Activated CD4-positive, alpha-beta T cell treated with anti-CD3 and anti-CD28 coated beads for 1 hour (primary cell): Measurements from ENCODE around the gene WASF3.
"Not testable (repeated sequence)": the region's sequence is repeated elsewhere in the genome, so short reads cannot be mapped to it uniquely, and the experiment has no call there.

Experiments
- DNase-seq: peaks from one replicate; pipeline ENCODE4 v3.0.0-alpha.2; 2020

WASF3 gene

GRCh38 chr13:26636073-26636472 lies 78.6 kb downstream of the WASF3 start:
- not testable (repeated sequence) for DNase-seq

DNA sequence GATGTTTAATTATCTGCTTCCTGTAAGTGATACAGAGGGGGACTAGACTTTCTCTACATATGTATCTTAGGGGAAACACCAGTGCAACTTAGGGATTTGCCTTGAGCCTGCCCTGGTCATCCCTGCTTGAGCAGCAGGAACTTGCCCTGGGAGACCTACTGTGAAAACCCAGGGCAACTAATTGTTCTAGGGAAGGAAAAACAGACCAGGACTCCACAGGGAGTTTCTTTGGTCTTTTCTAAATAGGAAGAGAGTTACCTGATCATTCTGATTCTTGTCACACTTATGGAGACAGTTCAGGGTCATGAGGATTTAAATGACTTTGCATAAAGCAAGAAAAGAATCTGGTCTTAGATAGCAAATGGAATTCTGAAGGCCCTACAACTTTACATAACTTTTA lies 89.1 kb downstream of the WASF3 start:
- no peak for DNase-seq

- DNase-seq: no peak
Observed at GRCh38 chr13:26651234-26651633, 93.8 kb downstream of the WASF3 start.

GRCh38 chr13:26653310-26653709 lies 95.8 kb downstream of the WASF3 start:
- DNase-seq: no peak

DNA sequence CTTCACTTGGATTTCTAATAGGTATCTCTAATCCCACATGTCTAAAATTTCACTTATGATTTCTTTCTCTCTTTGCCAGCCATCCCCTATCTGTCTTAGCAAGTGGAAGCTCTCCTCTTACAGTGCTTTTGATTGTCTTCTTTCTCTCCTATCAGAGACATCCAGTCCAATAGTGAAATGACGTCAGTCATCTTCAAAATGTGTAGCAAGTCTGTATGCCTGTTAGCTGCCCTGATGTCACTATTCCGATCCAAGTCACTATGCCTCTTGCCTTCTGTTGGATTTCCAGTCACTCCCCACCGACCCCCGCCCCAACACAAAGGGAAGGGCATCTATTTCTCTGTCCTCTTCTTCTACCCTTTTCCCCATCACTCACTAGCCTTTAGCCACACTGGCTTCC lies 96.4 kb downstream of the WASF3 start:
- DNase-seq: no peak

DNA sequence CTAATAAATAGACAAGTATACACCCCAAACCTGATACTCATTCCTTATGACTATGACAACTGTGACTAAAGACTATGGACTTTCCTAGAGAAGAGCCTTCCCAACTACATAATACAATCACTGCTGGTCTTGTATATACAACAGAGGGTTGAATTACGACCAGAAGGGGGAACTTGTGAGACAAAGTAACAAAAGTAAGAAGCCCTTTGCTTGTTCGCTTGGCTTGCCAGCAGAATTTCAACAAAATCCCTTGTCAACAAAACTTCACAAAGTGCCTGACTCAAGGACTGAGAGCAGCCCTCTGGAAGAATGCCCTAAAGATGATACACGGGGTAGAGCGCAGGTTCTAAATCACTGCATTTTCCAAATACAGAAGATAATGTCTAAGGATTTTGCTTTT lies 99.4 kb downstream of the WASF3 start:
- no peak for DNase-seq

GRCh38 chr13:26658448-26659385 lies 101.2 kb downstream of the WASF3 start:
- no peak for DNase-seq

- DNase-seq: no peak
Observed at GRCh38 chr13:26660185-26660584, 102.7 kb downstream of the WASF3 start.

- no peak for DNase-seq
Observed at GRCh38 chr13:26660766-26661165, 103.3 kb downstream of the WASF3 start.

- no peak for DNase-seq
Observed at GRCh38 chr13:26663791-26664190, 106.3 kb downstream of the WASF3 start.

GRCh38 chr13:26664286-26664685 lies 106.8 kb downstream of the WASF3 start:
- DNase-seq: no peak

GRCh38 chr13:26664876-26665275 lies 107.4 kb downstream of the WASF3 start:
- no peak for DNase-seq

DNA sequence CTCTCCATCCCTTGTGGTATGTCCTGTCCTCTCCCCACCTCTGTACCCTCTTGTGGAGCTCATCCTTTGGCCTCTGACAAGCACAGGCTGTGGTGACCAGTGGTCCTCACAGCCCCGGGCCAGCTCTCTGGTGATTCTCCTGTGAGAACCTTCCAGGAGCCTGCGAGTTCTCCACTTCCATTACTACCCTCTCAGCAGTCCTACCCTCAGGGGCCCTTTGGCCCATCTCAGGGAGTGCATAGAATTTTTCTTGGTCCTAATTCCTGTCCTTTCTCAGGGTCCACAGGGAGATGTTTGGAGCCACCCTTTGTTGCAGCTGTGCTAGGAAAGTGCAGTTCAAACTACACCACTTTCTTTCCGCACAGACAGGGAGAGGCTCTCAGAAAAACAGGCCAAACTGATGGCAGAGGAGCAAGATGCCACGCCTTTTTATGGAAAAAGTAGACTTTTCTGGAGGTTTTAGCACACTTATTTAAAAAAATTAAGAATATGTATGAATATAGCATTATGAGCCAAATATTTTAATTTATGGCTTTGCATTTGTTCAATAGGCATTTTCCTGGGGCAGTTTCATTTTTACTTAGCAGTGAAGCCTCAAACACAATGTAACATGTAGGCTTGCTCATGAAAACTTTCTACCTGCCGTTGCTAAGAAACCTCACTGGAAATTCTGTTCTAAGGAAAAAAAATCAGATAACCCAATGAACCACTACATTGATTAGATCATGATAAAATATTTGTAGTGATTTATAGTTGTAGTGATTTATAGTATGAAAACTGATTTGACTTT lies 111.1 kb downstream of the WASF3 start:
- no peak for DNase-seq

GRCh38 chr13:26673890-26674289 lies 116.4 kb downstream of the WASF3 start:
- DNase-seq: no peak

DNA sequence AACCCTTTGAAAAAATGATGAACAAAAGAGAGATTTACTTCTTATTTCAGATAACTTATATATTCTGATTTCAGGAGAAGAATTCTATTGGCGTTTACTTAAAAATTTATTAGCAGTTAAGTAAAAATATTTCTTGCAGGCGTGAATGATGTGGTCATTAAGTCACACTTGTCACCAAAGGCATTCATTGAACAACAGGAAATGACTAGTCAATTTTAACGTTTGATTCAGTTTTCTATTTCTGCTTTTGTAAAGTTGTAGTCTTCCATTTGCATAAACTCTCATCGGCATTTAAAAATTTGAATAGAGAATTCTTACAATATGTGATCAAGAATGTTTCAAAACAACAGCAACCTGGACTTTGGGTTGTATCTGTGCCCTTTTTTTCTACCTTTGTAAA lies 119.7 kb downstream of the WASF3 start:
- DNase-seq: no peak

DNA sequence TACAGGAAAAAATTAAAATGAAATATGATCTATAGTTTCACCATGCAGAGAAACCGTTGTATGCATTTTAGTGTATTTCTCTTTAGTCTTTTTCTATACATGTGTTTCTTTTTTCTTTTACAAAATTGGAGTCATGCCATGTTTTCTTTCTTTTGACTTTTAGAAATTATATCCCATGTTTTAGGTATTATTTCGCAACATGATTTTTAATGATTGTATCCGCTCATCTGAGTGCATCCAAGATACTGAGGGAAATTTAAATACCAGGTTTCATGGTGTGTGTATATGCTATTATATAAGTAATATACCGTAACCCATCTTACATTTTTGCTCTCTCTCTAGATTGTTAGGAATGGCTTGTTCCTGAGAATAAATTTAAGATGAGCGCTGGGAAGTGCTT lies 120.8 kb downstream of the WASF3 start:
- no peak for DNase-seq

- DNase-seq: no peak
Observed at GRCh38 chr13:26678796-26679195, 121.3 kb downstream of the WASF3 start.

GRCh38 chr13:26679411-26680122 lies 122.1 kb downstream of the WASF3 start:
- DNase-seq: no peak

DNA sequence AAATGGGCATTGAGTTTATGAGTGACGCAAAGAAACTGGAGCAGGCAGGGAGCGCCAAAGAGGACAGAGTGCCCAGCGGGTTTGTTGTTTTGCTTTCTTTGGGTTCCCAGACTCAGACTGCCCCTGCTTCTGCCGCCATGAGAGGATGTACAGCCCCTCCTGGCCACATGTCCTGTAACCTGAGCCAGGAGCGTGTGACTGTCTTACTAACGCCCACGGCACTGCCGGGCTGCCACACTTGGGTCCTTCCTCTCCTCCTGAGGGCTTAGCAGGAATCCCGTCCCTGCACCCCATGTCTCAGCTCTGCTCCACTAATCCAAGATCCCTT lies 122.6 kb downstream of the WASF3 start:
- DNase-seq: no peak

DNA sequence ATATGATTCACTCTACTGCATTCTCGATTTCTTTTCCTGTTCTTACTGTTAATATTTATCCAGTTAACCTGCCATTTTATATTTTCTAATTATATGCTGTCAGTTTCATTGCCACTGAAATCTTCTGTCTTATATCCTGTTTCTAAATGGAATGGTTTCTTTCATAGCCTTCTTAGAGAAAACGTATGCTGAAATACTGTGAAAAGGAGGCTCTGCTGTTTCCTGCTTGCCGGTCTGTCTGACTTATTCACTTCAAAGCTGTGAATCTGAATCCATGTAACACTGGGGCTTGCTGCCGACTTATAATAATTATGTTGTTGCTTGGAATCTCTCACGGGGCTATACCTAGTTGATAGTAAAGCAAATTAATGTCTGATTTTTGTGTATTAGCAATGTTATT lies 123.1 kb downstream of the WASF3 start:
- no peak for DNase-seq

DNA sequence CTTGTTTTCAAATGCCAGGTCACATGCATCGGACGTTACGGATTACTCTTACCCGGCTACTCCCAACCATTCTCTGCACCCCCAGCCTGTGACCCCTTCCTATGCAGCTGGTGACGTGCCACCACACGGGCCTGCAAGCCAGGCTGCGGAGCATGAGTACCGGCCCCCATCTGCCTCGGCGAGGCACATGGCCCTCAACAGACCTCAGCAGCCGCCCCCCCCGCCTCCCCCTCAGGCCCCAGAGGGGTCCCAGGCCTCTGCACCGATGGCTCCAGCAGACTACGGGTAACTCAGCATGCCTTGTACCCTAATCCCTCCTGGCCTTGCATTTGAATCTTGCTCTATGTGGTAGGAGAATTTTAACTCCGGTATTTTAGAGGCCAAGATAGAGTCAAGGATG lies 123.6 kb downstream of the WASF3 start:
- no peak for DNase-seq

- no peak for DNase-seq
Observed at GRCh38 chr13:26682606-26683005, 125.1 kb downstream of the WASF3 start.

DNA sequence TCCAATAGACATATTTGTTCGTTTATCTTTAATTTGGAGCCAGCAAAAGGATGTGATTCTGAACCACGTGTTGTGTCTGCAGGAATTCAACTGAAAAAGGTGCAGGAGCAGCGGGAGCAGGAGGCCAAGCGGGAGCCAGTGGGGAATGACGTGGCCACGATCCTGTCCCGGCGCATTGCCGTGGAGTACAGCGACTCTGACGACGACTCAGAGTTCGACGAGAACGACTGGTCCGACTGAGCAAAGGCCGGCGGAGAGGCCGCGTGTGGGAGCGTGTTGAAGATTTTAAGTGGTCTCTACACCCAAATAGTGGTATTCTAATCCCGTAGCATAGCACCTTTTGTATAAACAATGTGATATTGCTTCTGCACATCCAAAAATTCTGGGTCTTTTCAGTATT lies 128.1 kb downstream of the WASF3 start:
- no peak for DNase-seq

DNA sequence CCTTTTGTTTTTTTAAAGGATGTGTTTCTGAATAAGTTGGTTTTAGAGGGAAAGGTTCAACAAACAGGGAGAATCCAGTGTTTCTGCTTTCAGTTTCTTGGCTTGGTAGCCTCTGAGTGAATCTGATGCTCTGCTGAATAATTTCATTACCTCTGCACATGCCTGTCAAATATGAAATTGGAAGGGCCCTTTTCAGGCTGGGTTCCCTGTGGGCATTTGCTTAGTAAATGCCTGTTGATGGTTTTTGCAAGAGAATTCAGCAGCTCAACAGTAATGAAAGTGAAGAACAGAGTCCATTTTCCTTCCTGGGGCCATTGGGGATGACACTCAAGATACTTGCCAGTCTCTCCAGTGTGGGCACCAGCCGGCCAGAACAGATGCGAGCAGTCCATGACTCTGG lies 128.8 kb downstream of the WASF3 start:
- no peak for DNase-seq
